CD14-positive monocyte (primary cell): Measurements from ENCODE around the gene LHX6. TPM values are rescaled to one million over a fixed set of nuclear protein-coding genes. Genes with fewer than 3 reads are reported as not detected.

Source experiments
- DNase-seq, 3 donors: peaks; one replicate each; pipeline ENCODE4 v3.0.0-alpha.2; 2011 to 2022
- H2AFZ ChIP-seq: 2 replicates; pipeline ENCODE4 v1.6.0; 2012; ENCODE audit warnings: mild to moderate bottlenecking, low read depth, low read length, inconsistent platforms; ENCODE audit not compliant: insufficient read depth, poor library complexity, severe bottlenecking
- H3K27ac ChIP-seq, 2 donors: 1 replicate in 1 of 2; 2 replicates in 1 of 2; pipeline ENCODE4 v1.5.1; 2012 to 2013; ENCODE audit warnings: low read length in 2 of 2, control low read depth in 1 of 2, inconsistent platforms in 1 of 2, low read depth in 1 of 2, mild to moderate bottlenecking in 1 of 2
- H3K27me3 ChIP-seq, 2 donors: one replicate each; pipeline versions ENCODE4 v1.6.0 to v1.6.1; 2011 to 2013; ENCODE audit warnings: low read length in 2 of 2; ENCODE audit not compliant: control insufficient read depth in 2 of 2, insufficient read depth in 2 of 2
- H3K36me3 ChIP-seq, 2 donors: replicated peaks in 1 of 2; 1 replicate in 1 of 2; 2 replicates in 1 of 2; pipeline versions ENCODE4 v1.5.1 to v1.6.1; 2012 to 2013; ENCODE audit warnings: low read length in 2 of 2, control low read depth in 1 of 2, inconsistent platforms in 1 of 2, mild to moderate bottlenecking in 1 of 2; ENCODE audit not compliant: insufficient read depth in 2 of 2, control insufficient read depth in 1 of 2
- H3K4me1 ChIP-seq, 2 donors: 1 replicate in 1 of 2; 2 replicates in 1 of 2; pipeline versions ENCODE4 v1.5.1 to v1.6.1; 2012 to 2013; ENCODE audit warnings: low read length in 2 of 2, control low read depth in 1 of 2, inconsistent platforms in 1 of 2, mild to moderate bottlenecking in 1 of 2, moderate library complexity in 1 of 2; ENCODE audit not compliant: insufficient read depth in 2 of 2, control insufficient read depth in 1 of 2
- H3K4me2 ChIP-seq: replicated peaks from 2 replicates; pipeline ENCODE3; 2012; ENCODE audit warnings: low read length, moderate library complexity, mild to moderate bottlenecking; ENCODE audit not compliant: poor library complexity, severe bottlenecking; ENCODE audit errors: extremely low read depth
- H3K4me3 ChIP-seq, 3 experiments: fragments of 200-600 bp in 1 of 3; sonication (generic) in 1 of 3; replicated peaks in 1 of 3; 1 replicate in 2 of 3; 2 replicates in 1 of 3; pipeline ENCODE4 v1.5.1; 2011 to 2013; ENCODE audit warnings: low read length in 3 of 3, mild to moderate bottlenecking in 3 of 3, control low read depth in 2 of 3, low read depth in 2 of 3, inconsistent platforms in 1 of 3, moderate library complexity in 1 of 3
- H3K79me2 ChIP-seq: 2 replicates; pipeline ENCODE4 v1.6.0; 2012; ENCODE audit warnings: mild to moderate bottlenecking, control low read depth, inconsistent platforms, low read length, moderate library complexity; ENCODE audit not compliant: insufficient read depth
- H3K9ac ChIP-seq: 2 replicates; pipeline ENCODE4 v1.6.0; 2017; ENCODE audit warnings: low read length, mild to moderate bottlenecking; ENCODE audit not compliant: insufficient read depth, poor library complexity, severe bottlenecking
- H3K9me3 ChIP-seq, 2 donors: replicated peaks in 1 of 2; 1 replicate in 1 of 2; 2 replicates in 1 of 2; pipeline versions ENCODE4 v1.5.1 to v1.6.1; 2012 to 2013; ENCODE audit warnings: low read length in 2 of 2, control low read depth in 1 of 2; ENCODE audit not compliant: control insufficient read depth in 1 of 2, insufficient read depth in 1 of 2
- H4K20me1 ChIP-seq: 2 replicates; pipeline ENCODE4 v1.6.0; 2012; ENCODE audit warnings: mild to moderate bottlenecking, low read length, control low read depth, moderate library complexity; ENCODE audit not compliant: insufficient read depth
- H3K27ac Mint-ChIP-seq, 7 donors: one replicate each; pipeline ENCODE4 v1.8.0; 2020; ENCODE audit warnings: mild to moderate bottlenecking in 7 of 7, mixed read lengths in 7 of 7, moderate library complexity in 6 of 7, inconsistent platforms in 2 of 7
- H3K27me3 Mint-ChIP-seq, 3 donors: one replicate each; pipeline ENCODE4 v1.8.0; 2021 to 2022; ENCODE audit warnings: low read depth in 3 of 3, mild to moderate bottlenecking in 3 of 3, mixed read lengths in 3 of 3, moderate library complexity in 3 of 3, inconsistent platforms in 1 of 3
- H3K36me3 Mint-ChIP-seq, 2 donors: one replicate each; pipeline ENCODE4 v1.8.0; 2020; ENCODE audit warnings: mixed read lengths in 2 of 2, inconsistent platforms in 1 of 2, mild to moderate bottlenecking in 1 of 2
- H3K4me1 Mint-ChIP-seq: one replicate; pipeline ENCODE4 v1.8.0; 2020; ENCODE audit warnings: mild to moderate bottlenecking, mixed read lengths
- H3K4me3 Mint-ChIP-seq, 2 donors: one replicate each; pipeline ENCODE4 v1.8.0; 2020; ENCODE audit warnings: mild to moderate bottlenecking in 2 of 2, mixed read lengths in 2 of 2, moderate library complexity in 1 of 2
- H3K9me3 Mint-ChIP-seq, 7 donors: one replicate each; pipeline ENCODE4 v1.8.0; 2020 to 2022; ENCODE audit warnings: mixed read lengths in 7 of 7, mild to moderate bottlenecking in 6 of 7, moderate library complexity in 6 of 7, inconsistent platforms in 2 of 7
- WGBS: methylation state at CpG from one replicate; pipeline ENCODE4 v1.1.5; 2013; ENCODE audit warnings: missing lambda C conversion rate; ENCODE audit not compliant: insufficient coverage; 5-methylcytosine and 5-hydroxymethylcytosine counted together
- intact Hi-C, 2 donors: fragments of 100-400 bp; cut with micrococcal nuclease; formaldehyde crosslinking; loops; one replicate each; pipeline versions ENCODE4 v1.15.0 to v1.15.1; 2023
- polyA plus RNA-seq, 3 donors: library from polyadenylated mRNA; depleted of rRNA in 1 of 3; unstranded in 2 of 3; stranded (reverse) in 1 of 3; fragments of 300-500 nt in 2 of 3; fragments of >200 nt in 1 of 3; fragmentation: Illumina TruSeq in 2 of 3; gene quantifications; 1 replicate in 2 of 3; 2 replicates in 1 of 3; pipeline ENCODE4 v1.2.3, GENCODE V29; 2012 to 2021
- TF ChIP-seq, protein P1 (sequence below): fragments of 200-600 bp; IDR thresholded peaks from one replicate; pipeline ENCODE4 v1.8.0; 2022; ENCODE audit warnings: antibody characterized with exemption, mild to moderate bottlenecking

The LHX6 gene
- polyA plus RNA-seq, 3 donors: not detected

DNA sequence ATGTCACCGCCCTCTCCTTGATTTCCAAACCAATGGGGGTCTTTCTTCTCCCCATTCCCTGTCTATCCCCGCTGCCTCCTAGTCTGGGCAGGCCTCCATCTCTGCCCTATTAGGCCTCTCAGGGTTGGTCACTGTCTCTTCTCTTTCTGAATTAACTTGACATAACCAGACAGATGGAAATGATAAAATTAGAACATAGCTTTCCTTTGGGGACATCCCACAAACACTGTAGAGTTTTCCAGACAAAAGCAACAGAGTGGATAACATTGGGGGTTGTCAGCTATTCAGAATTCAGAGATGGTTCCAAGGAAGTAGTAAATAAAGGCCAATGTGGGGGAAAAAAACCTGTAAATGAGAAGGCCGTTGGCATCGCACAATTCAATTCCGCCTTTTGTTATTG, 24.7 kb downstream of the LHX6 start:
- TF ChIP-seq, protein P1, sequence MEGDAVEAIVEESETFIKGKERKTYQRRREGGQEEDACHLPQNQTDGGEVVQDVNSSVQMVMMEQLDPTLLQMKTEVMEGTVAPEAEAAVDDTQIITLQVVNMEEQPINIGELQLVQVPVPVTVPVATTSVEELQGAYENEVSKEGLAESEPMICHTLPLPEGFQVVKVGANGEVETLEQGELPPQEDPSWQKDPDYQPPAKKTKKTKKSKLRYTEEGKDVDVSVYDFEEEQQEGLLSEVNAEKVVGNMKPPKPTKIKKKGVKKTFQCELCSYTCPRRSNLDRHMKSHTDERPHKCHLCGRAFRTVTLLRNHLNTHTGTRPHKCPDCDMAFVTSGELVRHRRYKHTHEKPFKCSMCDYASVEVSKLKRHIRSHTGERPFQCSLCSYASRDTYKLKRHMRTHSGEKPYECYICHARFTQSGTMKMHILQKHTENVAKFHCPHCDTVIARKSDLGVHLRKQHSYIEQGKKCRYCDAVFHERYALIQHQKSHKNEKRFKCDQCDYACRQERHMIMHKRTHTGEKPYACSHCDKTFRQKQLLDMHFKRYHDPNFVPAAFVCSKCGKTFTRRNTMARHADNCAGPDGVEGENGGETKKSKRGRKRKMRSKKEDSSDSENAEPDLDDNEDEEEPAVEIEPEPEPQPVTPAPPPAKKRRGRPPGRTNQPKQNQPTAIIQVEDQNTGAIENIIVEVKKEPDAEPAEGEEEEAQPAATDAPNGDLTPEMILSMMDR: no peak
- no peak overlapping the region for H3K4me3 ChIP-seq
- no peak overlapping the region for H3K4me3 Mint-ChIP-seq
- H3K4me1 Mint-ChIP-seq: no peaks in the 10 kb centered on the region
- no peaks in the 10 kb centered on the region for H4K20me1 ChIP-seq
- H3K27ac ChIP-seq: no peak overlapping the region
- DNase-seq: no peak
- H3K4me2 ChIP-seq: no peak overlapping the region
- no peaks in the 10 kb centered on the region for H3K36me3 ChIP-seq
- no peaks in the 10 kb centered on the region for H3K36me3 Mint-ChIP-seq
- intact Hi-C loops: no loop called here
- no peaks in the 10 kb centered on the region for H3K4me1 ChIP-seq
- H2AFZ ChIP-seq: no peak overlapping the region
- no peak overlapping the region for H3K27ac Mint-ChIP-seq
- WGBS: 95% methylated on average over 3 of the region's 5 CpGs
- no peaks in the 10 kb centered on the region for H3K9me3 Mint-ChIP-seq
- peaks cover 0 to 5% (median 2%) of the 10 kb centered on the region in 3 donors for H3K27me3 Mint-ChIP-seq
- H3K27me3 ChIP-seq: no peaks in the 10 kb centered on the region
- H3K9ac ChIP-seq: no peak overlapping the region
- H3K9me3 ChIP-seq: no peaks in the 10 kb centered on the region
- H3K79me2 ChIP-seq: no peaks in the 10 kb centered on the region

DNA sequence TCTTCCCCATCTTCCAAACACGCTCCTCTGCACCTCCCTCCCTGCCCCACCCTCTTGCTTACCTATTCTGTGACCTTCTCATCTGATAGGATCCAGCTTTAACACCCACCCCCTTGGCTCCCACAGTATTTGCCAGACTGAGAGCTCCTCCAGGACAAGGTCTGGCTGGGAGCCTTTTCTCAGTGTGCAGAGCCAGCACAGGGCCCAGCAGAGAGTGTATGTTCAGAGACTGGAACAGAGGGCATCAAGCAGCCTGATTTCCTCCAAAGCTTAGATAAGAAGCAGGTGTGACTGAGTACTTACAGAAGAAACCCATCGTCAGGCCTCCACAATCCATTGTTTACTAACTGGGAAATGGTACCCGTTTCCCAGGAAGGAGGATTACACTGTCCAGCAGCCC, 26.6 kb downstream of the LHX6 start:
- Histone ChIP-seq H3K27me3 (no peaks in the 10 kb centered on the region), H2AFZ (no peak overlapping the region), H3K9me3 (no peaks in the 10 kb centered on the region), H3K27ac (no peak overlapping the region), H3K36me3 (no peaks in the 10 kb centered on the region), H3K4me2 (no peak overlapping the region), H3K9ac (no peak overlapping the region), H3K79me2 (no peaks in the 10 kb centered on the region), H3K4me3 (no peak overlapping the region), H3K4me1 (no peaks in the 10 kb centered on the region), H4K20me1 (no peaks in the 10 kb centered on the region)
- no peak for DNase-seq
- 100% methylated on average over 2 of the region's 3 CpGs for WGBS
- Mint-ChIP-seq H3K9me3 (no peaks in the 10 kb centered on the region), H3K27me3 (peaks cover 0 to 3% (median 3%) of the 10 kb centered on the region in 3 donors), H3K4me1 (no peaks in the 10 kb centered on the region), H3K4me3 (no peak overlapping the region), H3K27ac (no peak overlapping the region), H3K36me3 (no peaks in the 10 kb centered on the region)
- intact Hi-C loops: no loop called here
- TF ChIP-seq, protein P1: no peak
